OCI-LY7 (cell line): ENCODE data around the gene FRMD6.

ENCODE experiments used
- EZH2phosphoT487 ChIP-seq: fragments of 200-600 bp; sonication (generic); IDR thresholded peaks from 2 replicates; pipeline ENCODE4 v1.6.1; 2018; ENCODE audit warnings: low read depth, borderline replicate concordance, mild to moderate bottlenecking, mixed run types, antibody characterized with exemption, low read length, moderate library complexity, mixed read lengths
- TF ChIP-seq, protein P1 (sequence below): fragments of 200-600 bp; sonication (generic); conservative IDR thresholded peaks from 2 replicates; pipeline ENCODE4 v1.5.1; 2014; ENCODE audit warnings: mild to moderate bottlenecking, antibody characterized with exemption, low read length, moderate library complexity, mixed read lengths

DNA sequence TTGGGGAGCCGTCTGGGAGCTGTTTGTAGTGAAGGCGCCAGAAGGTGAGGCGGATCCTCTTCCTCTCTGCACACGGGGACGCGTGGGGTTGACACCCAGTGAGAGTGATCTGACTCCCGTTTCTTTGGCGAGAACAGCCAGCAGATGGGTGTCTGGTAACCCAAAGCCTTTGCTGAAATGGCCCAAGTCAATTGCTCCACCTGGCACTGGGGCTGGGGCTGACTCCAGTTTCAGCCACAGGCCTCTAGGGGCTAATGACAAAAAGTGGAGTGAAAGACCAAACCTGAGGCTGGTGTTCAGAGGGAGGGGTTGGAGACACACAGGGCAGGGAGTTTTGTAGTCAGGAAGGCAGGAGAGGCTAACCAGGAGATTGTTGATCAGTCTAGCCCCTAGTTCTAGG is 87.0 kb downstream of the FRMD6 start:
- TF ChIP-seq, protein P1, sequence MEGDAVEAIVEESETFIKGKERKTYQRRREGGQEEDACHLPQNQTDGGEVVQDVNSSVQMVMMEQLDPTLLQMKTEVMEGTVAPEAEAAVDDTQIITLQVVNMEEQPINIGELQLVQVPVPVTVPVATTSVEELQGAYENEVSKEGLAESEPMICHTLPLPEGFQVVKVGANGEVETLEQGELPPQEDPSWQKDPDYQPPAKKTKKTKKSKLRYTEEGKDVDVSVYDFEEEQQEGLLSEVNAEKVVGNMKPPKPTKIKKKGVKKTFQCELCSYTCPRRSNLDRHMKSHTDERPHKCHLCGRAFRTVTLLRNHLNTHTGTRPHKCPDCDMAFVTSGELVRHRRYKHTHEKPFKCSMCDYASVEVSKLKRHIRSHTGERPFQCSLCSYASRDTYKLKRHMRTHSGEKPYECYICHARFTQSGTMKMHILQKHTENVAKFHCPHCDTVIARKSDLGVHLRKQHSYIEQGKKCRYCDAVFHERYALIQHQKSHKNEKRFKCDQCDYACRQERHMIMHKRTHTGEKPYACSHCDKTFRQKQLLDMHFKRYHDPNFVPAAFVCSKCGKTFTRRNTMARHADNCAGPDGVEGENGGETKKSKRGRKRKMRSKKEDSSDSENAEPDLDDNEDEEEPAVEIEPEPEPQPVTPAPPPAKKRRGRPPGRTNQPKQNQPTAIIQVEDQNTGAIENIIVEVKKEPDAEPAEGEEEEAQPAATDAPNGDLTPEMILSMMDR, result no peak
- TF ChIP-seq EZH2phosphoT487, result no peak
